OCI-M2 (cell line): ENCODE data around the gene SIT1.

ENCODE experiments used
- DNase-seq: peaks from one replicate; lab custom pipeline; 2025; ENCODE audit not compliant: unreplicated experiment; lab: John Stamatoyannopoulos, UW

The SIT1 gene

GRCh38 chr9:35608221-35608620 is 42.5 kb downstream of the SIT1 start:
- no peak for DNase-seq

GRCh38 chr9:35606726-35607125 is 44.0 kb downstream of the SIT1 start:
- DNase-seq, result no peak

- no peak for DNase-seq
Observed at GRCh38 chr9:35606138-35606504, 44.6 kb downstream of the SIT1 start.

GRCh38 chr9:35605351-35606137 is 45.2 kb downstream of the SIT1 start:
- DNase-seq, result no peak

- DNase-seq, result no peak
Observed at GRCh38 chr9:35604578-35605350, 46.0 kb downstream of the SIT1 start, which contains the start of gene TESK1. Gene TESK1 (plus strand): TSS chr9:35605262. CDS start chr9:35605620, 358 bp downstream.

- peak; percentile 82 for DNase-seq
Observed at GRCh38 chr9:35603986-35604577, 46.6 kb downstream of the SIT1 start.

- DNase-seq, result no peak
Observed at GRCh38 chr9:35603506-35603985, 47.2 kb downstream of the SIT1 start.

- no peak for DNase-seq
Observed at GRCh38 chr9:35599763-35600604, 50.7 kb downstream of the SIT1 start.
